Right lobe of liver (tissue), 4 donors: ENCODE measurements around the gene PNLIP.

Experiments
- POLR2A ChIP-seq: fragments of 450-650 bp; IDR thresholded peaks from one replicate; pipeline ENCODE4 v1.6.1; 2017; ENCODE audit warnings: antibody characterized with exemption, mild to moderate bottlenecking
- TF ChIP-seq, protein P1 (sequence below), 4 donors: fragments of 200-600 bp in 3 of 4; fragments of 450-650 bp in 1 of 4; IDR thresholded peaks; one replicate each; pipeline versions ENCODE4 v1.5.1 to v1.8.0; 2016 to 2022; ENCODE audit warnings: antibody characterized with exemption in 4 of 4, mild to moderate bottlenecking in 2 of 4
- donor health status: DM: no; HTN: no; CAD: no.
- donor health status: DM: no; HTN: no; CAD: no.
- donor health status: DM: no; HTN: yes; CAD: no.

DNA sequence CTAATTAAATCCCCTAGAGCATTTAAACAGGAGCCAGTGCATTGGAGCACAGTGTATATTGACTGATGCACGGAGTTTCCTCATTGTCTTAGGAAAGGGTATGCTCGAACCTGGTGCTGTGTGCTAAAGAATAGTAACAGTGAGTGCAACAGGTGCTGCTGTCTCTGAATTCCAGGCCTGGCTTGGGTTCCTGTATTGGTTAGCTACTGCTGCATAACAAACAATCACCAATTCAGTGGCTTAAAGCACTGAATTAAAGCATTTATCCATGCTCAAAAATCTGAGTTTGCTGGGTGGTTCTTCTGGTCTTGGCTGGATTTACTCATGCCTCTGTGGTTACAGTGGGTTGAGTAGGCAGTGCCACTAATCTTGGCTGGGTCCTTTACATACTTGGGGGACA is 43.3 kb downstream of the PNLIP start:
- TF ChIP-seq, protein P1, sequence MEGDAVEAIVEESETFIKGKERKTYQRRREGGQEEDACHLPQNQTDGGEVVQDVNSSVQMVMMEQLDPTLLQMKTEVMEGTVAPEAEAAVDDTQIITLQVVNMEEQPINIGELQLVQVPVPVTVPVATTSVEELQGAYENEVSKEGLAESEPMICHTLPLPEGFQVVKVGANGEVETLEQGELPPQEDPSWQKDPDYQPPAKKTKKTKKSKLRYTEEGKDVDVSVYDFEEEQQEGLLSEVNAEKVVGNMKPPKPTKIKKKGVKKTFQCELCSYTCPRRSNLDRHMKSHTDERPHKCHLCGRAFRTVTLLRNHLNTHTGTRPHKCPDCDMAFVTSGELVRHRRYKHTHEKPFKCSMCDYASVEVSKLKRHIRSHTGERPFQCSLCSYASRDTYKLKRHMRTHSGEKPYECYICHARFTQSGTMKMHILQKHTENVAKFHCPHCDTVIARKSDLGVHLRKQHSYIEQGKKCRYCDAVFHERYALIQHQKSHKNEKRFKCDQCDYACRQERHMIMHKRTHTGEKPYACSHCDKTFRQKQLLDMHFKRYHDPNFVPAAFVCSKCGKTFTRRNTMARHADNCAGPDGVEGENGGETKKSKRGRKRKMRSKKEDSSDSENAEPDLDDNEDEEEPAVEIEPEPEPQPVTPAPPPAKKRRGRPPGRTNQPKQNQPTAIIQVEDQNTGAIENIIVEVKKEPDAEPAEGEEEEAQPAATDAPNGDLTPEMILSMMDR (IDR thresholded peaks at IDR 0.05): no peak
- TF ChIP-seq POLR2A: no peak
